Hematopoietic multipotent progenitor cell treated with erythropoietin and hydrocortisone succinate and interleukin-3 and kit ligand, for 15 days (in vitro differentiated cells): Measurements from ENCODE around the gene STK38.

Experiments
- DNase-seq: peaks from one replicate; pipeline ENCODE4 v3.0.0-alpha.2; 2015; ENCODE audit warnings: low spot score

The STK38 gene

DNA sequence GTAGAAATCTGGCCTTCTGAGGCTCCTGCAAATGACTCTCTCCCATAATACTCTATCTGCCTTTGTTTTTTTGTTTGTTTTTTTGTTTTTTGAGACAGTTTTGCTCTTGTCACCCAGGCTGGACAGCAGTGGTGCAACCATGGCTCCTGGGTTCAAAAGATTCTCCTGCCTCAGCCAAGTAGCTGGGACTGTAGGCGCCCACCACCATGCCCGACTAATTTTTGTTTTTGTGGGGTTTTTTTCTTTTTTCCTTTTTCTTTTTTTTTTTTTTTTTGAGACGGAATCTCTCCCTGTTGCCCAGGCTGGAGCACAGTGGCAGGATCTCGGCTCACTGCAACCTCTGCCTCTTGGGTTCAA, 16.6 kb upstream of the STK38 start:
- no peak for DNase-seq

DNA sequence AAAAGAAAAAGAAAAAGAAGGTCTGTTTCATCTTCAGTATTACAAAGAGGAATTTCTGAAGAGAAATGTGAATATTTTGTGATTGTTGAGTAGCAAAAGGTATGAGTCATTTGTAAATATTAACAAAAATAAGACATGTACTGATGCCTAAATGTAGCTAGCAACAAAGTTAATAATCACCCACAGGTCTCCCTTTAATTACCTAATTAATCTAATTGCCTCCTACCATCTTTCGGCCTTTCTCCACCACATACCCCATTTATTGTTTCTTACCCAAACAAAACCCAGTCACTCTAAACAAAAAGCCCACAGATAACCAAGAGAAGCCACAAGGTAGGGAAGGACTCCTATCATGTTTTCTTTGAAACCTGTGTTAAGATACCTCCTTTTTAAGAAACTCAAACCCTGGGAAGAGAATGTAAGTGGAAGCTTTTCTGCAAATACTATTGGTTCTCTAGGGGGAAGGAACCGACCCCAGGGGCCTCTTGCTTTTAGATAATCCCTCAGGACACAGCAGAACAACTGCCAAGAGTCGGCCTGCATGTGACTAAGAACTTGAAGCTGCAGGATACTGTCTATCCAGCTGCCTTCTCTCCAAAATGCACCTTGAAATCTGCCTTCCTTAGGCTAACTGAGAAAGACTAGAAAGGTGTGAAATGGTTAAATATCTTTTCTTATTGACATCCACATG, 16.1 kb upstream of the STK38 start:
- DNase-seq: no peak

DNA sequence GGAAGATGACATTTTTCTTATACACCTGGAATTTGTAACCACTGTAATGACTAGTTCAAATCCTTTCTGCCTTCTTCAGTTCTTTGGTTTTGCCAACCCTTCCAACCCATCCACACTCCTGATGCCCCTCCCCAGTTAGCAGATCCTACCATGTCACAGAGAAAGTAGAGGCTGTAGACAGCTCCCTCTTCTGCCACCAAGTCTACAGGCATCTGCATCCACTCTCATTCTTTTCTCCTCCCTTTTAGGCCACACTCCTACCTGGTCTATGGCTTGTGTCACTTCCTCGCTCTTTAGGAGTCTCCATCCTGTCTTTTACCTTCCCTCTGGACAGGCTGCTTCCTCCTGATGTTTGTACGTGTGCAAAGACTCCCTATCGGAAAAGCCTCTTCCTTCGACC, 13.5 kb upstream of the STK38 start:
- no peak for DNase-seq

DNA sequence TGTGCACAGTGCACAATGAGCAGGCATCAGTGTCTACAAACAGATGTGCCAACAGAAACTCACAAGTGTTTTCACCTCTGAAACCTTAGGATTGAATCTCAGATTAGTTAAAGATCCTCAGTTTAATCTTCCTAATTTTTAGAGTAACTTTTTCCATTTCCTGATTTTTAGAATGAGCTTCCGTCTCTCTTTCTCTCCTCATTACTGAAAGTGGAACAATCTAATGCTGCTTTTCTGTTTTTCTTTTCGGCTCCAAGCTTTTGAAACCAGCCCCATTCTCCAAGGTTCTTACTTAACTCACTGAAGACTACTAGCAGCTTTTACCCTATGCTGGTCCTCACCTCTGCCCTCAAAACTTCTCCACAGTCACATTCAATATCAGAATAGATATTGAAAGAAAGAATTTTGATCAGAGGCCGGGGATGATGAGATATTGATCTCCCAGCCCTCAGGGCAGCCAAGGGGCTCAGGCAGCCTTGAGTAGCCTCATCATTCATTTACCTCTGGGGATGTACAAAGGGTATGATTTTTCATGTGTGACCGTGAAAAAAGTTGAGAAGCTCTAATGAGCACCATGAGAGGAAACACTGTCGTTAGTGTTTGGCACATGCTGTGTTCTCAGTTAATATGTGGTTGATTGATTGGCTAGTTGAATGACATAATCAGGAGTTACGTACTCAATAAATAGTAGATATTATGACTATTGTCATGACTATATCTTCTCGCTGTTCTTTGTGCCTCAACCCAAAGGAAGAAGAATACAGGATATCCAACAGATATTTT, 11.9 kb upstream of the STK38 start:
- no peak for DNase-seq

DNA sequence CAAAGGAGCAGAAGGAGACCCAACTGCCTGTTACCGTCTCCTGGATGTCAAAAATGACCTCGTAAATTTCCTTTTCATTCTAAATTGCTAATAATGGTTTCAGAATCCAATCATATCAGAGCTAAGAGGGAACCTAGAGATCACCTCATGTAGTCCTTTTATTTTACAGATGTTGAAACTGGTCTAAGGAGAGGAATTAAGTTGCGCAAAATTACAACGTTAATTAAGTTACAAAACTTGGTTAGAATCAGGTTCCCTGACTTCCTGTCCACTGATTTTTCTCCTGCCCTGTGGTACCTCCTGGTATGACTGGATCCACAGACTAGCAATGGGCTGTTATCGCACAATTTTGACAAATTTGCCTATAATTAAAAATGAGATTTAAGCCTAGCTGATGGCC, 9.0 kb upstream of the STK38 start:
- DNase-seq: no peak

DNA sequence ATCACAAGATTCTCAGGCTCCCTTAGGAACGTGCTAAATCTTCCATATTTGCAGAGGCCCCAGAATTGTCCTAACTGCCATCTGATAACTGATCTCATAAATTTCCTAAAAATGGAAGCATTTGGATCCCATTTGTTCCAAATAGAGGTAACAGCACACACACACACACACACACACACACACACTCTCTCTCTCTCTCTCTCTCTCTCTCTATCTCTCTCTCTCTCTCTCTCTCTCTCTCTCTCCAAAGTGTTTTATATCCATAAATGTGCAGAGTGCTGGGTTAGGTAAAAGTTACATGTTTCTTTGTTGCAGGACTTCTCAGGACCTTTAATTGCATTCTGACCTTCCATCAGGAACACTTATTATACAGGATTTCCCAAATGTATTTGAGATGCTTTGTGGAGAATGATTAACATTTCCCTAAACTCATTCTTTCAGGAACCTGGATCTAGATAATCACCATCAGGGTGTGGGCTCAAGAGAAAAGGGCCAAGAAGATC, 8.5 kb upstream of the STK38 start:
- no peak for DNase-seq

DNA sequence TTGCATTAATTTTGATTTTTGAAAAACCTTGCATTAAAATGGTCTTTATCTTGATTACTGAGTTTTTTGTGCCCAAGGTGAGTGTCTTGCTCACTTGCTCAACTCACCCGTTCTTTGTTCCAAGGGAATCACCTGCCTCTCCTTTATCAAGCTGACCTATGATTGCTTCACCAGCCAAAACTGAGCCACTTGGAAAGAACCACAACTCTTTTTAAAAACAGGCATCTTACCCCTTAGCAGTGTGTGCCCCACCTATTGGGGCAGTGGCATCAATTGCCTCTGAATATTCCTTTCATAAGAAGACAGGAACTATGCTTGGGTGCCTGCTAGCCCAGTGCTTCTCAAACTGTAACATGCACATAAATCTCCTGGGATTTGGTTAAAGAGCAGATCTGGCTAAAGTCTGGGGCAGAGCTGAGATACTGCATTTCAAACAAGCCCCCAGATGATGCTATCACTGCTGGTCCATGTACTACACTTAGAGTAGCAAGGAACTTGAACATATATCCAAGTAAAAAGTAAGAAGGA, 3.3 kb upstream of the STK38 start:
- DNase-seq: no peak

DNA sequence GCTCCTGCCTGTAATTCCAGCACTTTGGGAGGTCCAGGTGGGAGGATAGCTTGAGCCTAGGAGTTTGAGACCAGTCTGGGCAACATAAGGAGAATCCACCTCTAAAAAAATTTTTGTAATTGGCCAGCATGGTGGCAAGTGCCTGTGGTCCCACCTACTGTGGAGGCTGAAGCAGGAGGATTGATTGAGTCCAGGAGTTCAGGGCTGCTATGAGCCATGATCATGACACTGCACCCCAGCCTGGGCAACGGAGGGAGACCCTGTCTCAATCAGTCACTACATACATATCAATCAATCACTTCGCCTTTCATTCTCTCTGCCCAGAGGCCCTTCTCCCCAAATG, 1.1 kb upstream of the STK38 start:
- DNase-seq: no peak

DNA sequence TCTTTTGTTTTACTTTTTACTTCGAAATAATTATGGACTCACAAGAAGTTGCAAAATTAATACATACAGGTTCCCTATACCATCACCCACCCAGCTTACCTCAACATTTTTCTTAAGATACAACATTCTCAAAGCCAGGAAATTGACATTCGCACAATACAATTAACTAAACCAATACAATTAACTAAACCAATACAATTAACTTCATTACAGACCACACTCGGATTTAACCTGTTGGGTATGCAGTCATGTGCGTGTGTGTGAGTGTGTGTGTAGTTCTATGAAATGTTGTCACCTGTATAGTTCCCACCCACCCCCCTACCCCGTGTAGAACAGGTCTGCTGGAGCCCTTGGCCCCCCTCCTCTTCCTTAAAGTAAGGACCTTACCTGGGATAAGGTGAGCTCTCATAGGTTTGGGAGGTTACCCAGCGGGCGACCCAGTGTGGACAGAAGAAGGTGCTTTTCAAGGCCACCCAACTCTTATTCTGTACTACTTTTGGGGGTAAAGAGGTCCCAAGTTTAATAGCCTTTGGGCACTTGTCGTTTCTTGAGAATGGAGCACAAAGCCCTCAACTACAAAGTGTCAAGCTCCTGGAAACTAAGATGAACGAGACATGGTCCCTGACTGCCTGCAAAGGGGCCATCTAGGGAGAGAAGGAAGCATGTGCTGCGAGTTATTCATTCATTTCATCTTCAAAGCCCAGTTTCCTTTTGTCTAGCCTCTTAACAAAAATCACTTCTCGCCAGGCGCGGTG, 544 bp upstream of the STK38 start:
- no peak for DNase-seq

DNA sequence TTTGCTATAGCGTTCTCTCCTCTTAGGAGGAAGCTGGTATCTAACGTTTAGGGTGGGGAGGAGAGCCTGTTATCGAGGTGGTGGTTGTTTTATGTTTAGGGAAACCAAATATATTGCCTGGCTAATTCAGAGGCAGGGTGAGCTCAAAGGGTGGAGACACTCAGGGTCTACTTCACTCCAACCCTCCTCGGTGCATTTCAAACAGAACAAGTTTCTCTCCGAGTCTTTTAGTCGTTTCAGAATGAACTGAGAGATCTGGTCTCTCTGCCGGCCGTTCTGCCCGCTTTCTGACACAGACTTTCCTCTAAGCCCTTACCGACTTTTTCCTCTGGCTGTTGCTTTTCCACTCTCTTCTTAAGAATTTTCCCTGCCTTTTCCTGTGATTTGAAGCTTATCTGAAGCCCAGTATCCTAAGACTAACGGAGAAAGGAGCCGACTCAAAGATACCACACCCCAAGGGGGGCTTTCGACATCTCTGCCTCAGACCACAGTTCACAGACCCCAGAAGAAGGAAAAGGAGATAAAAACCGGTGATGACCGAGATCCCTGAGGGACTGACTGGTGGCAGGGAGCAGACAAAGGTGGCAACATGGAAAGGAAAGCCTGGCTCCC, 865 bp downstream of the STK38 start:
- DNase-seq: peak; percentile 20

DNA sequence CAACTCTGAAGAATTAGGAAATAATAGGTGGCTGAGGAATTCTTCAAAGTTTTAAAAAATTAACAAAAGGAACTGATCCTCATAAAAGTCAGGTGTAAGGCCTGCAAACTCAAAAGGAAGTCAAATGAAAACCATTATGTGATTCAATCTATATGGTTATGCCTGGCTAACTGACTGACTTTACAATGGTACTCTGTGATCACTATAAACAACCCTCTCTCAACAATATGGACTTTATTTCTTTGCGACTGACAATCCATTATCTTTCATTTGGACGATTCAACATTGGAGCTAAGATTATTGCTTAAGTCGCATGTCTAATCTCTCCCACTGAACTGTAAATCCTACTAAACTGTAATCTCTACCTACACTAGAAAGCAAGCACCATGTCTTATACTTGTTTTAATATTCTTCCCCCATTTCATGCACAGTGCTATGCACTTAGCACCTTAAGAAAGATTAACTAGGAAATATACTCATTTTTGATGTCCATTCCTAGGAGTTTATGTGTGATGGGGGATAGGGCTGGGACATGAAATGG, 1.4 kb downstream of the STK38 start:
- no peak for DNase-seq

DNA sequence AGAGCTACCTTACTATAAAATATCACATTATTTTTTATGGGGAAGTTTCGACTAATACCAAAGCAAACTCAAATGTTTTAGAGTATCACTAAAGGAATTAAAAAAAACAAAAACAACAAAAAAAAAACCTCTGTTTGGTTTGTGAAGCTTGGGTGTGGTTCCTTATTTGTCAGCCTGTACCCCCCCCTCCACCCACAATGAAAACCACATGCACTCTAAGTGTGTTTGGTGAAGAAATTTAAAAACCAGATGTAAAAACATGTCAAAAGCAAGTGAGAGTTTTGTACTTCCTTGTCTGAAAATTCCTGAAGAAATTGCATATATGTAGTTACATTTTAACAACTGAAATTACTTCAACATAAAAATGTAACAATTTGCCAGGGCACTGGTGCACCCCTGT, 3.1 kb downstream of the STK38 start:
- DNase-seq: no peak

DNA sequence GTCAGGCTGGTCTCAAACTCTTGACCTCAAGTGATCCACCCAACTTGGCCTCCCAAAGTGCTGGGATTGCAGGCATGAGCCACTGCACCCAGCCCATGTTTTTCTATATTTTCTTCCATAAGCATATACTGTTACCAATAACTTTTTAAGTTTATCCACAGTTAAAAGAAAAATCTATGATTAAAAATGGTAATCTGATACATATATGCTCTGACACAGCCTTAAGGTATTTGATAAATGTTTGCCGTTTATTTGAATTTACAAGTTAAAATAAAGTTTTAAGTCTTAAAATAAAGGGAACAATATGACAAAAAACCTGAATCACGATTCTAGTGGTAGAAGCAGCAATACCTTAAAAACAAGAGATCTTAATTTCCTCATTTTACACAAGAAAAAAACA, 5.2 kb downstream of the STK38 start:
- DNase-seq: no peak

DNA sequence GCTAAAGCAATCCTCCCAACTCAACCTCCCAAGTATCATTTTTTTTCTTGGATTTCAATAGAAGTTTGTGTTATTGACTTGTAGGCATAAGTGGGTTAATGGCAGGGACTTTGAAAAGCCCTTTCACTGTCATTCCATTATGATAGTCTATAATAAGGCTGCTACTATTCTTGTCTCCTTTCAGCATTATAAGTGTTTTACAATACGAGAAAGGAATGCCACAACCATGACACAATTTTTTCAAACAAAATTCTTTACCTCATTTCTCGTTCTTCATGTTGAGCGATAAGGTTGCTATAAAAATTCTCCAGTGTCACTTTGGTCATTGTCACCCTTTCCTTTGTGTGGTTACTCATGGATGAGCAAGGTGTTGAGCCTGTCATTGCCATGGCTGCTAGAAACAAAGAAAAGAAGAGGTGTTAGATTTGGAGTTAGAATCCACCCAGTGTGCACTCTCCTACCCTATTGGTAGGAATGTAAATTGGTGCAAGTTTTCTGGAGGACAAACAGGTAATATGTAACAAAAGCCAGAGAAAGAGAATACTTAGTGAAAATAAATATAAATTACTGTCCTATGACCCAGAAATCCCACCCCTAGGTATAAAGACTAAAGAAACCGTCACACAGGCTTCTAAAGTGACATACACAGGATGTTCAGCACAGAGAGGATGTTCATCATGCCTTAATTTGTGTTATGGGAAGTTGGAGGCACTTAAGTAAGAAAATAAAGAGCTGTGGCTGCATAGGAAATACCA, 7.3 kb downstream of the STK38 start:
- DNase-seq: no peak

DNA sequence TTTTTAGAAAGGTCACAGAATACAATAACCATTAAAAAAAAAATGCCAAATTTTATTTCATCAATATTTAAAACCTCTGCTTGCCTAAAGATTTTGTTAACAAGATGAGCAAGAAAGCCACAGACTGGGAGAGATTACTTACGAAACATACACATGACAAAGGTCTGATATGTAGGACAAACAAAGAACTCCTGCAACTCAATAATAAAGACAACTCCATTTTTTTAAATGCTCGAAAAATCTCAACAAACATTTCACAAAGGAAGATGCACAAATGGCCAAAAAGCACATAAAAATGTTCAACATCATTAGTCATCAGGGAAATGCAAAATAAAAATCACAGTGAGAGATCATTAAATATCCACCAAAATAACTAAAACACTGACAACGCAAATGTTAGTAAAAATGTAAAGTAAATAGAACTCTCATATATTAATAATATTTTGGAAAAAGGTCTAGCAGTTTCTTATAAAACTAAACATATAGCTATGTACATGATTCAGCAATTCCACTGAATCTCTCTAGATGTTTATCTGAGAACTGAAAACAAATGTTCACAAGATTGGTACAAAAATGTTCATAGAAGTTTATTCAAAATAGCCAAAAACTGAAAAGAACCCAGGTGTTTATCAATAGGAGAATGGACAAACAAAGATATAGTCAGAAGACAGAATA, 10.3 kb downstream of the STK38 start:
- no peak for DNase-seq

DNA sequence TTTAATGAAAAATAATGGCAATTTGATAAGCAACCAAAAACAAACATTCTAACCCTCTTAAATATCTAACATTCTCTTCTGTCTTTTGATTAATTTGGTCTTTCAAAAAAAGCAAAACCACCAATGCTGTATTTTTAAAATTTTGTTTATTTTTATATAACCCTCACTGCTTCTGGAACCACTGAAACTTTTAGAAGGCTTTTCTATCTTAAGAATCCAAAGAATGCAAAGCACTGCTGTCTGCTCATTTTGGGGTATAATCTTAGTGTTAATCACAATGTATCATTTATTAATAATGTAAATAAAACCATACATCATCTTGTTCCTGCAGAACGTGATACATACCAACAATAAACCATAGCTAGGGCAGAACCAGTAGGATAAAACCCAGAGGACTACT, 14.0 kb downstream of the STK38 start:
- no peak for DNase-seq

DNA sequence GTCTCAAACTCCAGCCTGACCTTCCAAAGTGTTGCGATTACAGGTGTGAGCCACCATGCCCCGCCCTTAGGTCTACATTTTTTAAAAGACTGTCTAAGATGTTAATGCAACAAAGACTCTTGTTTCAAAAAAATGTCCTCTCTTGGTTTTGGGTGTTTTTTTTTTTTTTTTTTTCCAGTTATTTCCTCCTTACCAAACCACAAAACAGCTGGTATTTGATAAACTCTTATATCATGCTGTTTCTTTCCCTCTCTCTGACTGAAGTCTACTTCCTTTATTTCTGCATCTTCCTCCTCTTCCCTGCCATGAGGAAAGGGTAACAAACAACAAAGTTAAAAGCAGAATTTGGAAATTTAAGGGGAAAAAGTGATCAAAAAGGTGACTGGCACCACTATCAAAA, 21.2 kb downstream of the STK38 start:
- DNase-seq: no peak

DNA sequence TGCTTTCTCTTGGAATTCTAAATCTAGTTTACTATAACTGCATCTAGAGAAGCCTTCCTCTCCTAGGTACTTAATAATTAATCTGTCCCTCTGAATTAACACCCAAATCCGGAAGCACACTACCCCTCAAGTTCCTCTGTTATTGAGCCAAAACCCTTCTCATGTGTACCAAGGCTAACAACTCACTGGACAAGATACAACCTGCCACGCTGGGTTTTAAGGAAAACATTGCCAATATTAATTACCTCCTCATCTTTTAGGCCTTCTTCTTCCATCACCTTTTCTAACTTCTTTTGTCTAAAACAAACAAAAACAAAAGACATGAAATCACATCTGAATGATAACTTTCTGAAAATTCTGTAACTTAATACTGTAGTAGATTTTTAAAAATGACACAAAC, 21.9 kb downstream of the STK38 start:
- DNase-seq: no peak

DNA sequence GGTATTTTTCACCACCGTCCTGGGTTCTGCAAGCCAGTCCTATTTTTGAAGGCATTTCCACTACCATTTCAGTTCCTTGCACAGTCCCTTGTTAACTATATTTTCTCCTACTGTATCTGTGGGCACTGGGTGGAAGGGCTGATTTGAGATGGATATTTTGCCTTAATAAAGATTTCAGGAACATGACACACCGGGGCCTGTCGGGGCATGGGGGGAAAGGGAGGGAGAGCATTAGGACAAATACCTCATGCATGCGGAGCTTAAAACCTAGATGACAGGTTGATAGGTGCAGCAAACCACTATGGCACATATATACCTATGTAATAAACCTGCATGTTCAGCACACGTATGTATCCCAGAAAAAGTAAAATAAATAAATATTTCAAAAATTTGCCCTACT, 22.4 kb downstream of the STK38 start:
- DNase-seq: no peak

DNA sequence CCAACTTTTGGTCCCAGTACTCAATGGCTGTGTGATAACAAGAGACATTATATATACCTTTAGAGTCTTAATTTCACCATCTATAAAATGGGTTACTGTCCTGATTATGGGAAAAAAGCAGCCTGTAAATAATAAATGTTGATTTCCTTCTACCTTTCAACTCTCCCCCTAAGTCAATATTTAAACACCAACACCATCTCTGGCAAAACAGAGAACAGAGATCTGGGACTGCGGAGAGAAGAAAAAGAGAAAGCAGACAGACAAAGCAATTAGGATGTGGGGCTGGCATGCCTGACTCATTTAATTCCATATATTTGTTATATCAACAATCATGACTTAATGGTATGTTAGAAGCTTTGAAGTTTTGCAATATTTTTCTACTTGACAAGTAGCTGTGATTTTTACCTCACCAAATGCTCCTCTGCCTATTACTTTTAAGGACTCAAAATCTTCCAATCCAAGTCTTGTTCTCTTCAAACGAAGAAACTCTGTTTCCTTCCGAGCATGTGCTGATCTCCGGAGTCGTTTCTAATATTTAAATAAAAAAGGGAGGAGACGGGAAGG, 23.3 kb downstream of the STK38 start:
- no peak for DNase-seq

DNA sequence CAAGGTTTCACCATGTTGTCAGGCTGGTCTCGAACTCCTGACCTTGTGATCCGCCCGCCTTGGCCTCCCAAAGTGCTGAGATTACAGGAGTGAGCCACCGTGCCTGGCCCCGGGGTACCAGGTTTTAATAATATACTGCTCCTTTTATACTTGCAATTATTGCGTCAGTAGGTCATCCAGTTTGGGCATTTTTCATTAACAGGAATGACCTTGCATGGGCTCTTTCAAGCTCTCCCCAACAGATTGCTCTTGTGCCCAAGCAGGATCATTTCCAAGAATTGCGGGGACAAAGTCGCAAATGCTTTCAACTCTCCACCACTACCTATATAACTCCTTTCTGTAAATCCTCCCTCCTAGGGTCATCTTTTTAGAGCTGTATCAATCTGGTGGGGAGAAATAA, 23.8 kb downstream of the STK38 start:
- DNase-seq: no peak
